Neural progenitor cell (in vitro differentiated cells): ENCODE measurements around the gene CANT1. TPM values are rescaled to one million over a fixed set of nuclear protein-coding genes. Genes with fewer than 3 reads are reported as not detected.

Experiments
- DNase-seq: peaks from one replicate; pipeline ENCODE4 v3.0.0-alpha.2; 2016; ENCODE audit warnings: low spot score
- H2AFZ ChIP-seq: fragments of 200-600 bp; sonication (generic); replicated peaks from 2 replicates; pipeline ENCODE4 v1.6.1; 2016; ENCODE audit warnings: antibody characterized with exemption
- H3F3A ChIP-seq: fragments of 200-600 bp; sonication (generic); 2 replicates; pipeline ENCODE4 v1.6.1; 2016; ENCODE audit warnings: antibody characterized with exemption, low read depth
- H3K27ac ChIP-seq: fragments of 200-600 bp; sonication (generic); 2 replicates; pipeline ENCODE4 v1.5.1; 2016; ENCODE audit warnings: mild to moderate bottlenecking
- H3K27me3 ChIP-seq: fragments of 200-600 bp; sonication (generic); 2 replicates; pipeline ENCODE4 v1.6.1; 2016; ENCODE audit warnings: mild to moderate bottlenecking, moderate library complexity
- H3K36me3 ChIP-seq: fragments of 200-600 bp; sonication (generic); 2 replicates; pipeline ENCODE4 v1.5.1; 2016
- H3K4me1 ChIP-seq: fragments of 200-600 bp; sonication (generic); 2 replicates; pipeline ENCODE4 v1.6.1; 2016; ENCODE audit warnings: mixed run types
- H3K4me2 ChIP-seq: fragments of 200-600 bp; sonication (generic); 2 replicates; pipeline ENCODE4 v1.6.1; 2016
- H3K4me3 ChIP-seq: fragments of 200-600 bp; sonication (generic); 2 replicates; pipeline ENCODE4 v1.5.1; 2016
- H3K79me2 ChIP-seq: fragments of 200-600 bp; sonication (generic); 2 replicates; pipeline ENCODE4 v1.6.1; 2016; ENCODE audit warnings: low read depth
- H3K9ac ChIP-seq: fragments of 200-600 bp; sonication (generic); 2 replicates; pipeline ENCODE4 v1.6.1; 2016
- H3K9me3 ChIP-seq: fragments of 200-600 bp; sonication (generic); 2 replicates; pipeline ENCODE4 v1.5.1; 2016; ENCODE audit warnings: low read depth
- H4K20me1 ChIP-seq: fragments of 200-600 bp; sonication (generic); 2 replicates; pipeline ENCODE4 v1.6.1; 2016; ENCODE audit warnings: low read depth
- H3K27ac Mint-ChIP-seq: 3 replicates; pipeline ENCODE4 v1.8.0; 2021; ENCODE audit warnings: mixed read lengths
- H3K27me3 Mint-ChIP-seq: 2 replicates; pipeline ENCODE4 v1.8.0; 2022; ENCODE audit warnings: low read depth, mild to moderate bottlenecking, inconsistent platforms, moderate library complexity, mixed read lengths; ENCODE audit not compliant: insufficient read depth
- H3K36me3 Mint-ChIP-seq: 3 replicates; pipeline ENCODE4 v1.8.0; 2021; ENCODE audit warnings: mixed read lengths
- H3K4me1 Mint-ChIP-seq: 3 replicates; pipeline ENCODE4 v1.8.0; 2021; ENCODE audit warnings: mixed read lengths
- H3K4me3 Mint-ChIP-seq: 3 replicates; pipeline ENCODE4 v1.8.0; 2021; ENCODE audit warnings: mild to moderate bottlenecking, moderate library complexity, mixed read lengths
- H3K9me3 Mint-ChIP-seq: 3 replicates; pipeline ENCODE4 v1.8.0; 2020; ENCODE audit warnings: mixed read lengths
- EZH2 ChIP-seq: fragments of 200-600 bp; sonication (generic); IDR thresholded peaks from 2 replicates; pipeline ENCODE4 v1.6.1; 2017; ENCODE audit warnings: antibody characterized with exemption, mild to moderate bottlenecking, moderate library complexity
- EZH2phosphoT487 ChIP-seq: fragments of 200-600 bp; sonication (generic); IDR thresholded peaks from 2 replicates; pipeline ENCODE4 v1.6.1; 2017; ENCODE audit warnings: antibody characterized with exemption
- total RNA-seq: library from RNA; depleted of rRNA; stranded (reverse); fragments of >200 nt; gene quantifications from 2 replicates; pipeline ENCODE4 v1.2.3, GENCODE V29; 2015; ENCODE audit warnings: low replicate concordance
- TF ChIP-seq, protein P1 (sequence below): fragments of 200-600 bp; sonication (generic); IDR thresholded peaks from 2 replicates; pipeline ENCODE4 v1.5.1; 2017; ENCODE audit warnings: antibody characterized with exemption, mild to moderate bottlenecking

Gene CANT1
- total RNA-seq, 1 donor from 2014 or later, result 24.3 TPM

DNA sequence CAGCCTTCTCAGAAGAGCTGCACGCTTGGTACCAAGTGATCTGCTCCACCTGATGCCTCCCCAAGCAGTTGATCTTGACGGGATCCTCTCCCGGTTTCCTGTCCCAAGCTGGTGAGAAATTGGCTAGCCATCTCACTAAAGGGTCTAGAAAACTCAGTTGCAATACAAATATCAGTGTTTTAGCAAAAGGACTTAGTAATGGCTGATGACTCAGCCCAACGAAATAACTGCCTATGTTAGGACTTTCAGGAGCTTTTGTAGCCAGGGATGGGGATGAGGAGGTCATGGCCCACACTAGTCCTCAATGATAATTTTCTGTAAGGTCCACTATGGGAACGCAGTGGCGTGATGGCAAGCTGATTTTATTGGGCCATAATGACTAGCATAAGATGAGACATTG is 41.7 kb upstream of the CANT1 start:
- no peaks in the 10 kb centered on the region for H3K79me2 ChIP-seq
- DNase-seq, result no peak
- H3K4me2 ChIP-seq, result no peak overlapping the region
- TF ChIP-seq EZH2phosphoT487 (no peak), EZH2 (no peak)
- TF ChIP-seq, protein P1, sequence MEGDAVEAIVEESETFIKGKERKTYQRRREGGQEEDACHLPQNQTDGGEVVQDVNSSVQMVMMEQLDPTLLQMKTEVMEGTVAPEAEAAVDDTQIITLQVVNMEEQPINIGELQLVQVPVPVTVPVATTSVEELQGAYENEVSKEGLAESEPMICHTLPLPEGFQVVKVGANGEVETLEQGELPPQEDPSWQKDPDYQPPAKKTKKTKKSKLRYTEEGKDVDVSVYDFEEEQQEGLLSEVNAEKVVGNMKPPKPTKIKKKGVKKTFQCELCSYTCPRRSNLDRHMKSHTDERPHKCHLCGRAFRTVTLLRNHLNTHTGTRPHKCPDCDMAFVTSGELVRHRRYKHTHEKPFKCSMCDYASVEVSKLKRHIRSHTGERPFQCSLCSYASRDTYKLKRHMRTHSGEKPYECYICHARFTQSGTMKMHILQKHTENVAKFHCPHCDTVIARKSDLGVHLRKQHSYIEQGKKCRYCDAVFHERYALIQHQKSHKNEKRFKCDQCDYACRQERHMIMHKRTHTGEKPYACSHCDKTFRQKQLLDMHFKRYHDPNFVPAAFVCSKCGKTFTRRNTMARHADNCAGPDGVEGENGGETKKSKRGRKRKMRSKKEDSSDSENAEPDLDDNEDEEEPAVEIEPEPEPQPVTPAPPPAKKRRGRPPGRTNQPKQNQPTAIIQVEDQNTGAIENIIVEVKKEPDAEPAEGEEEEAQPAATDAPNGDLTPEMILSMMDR, result no peak
- Mint-ChIP-seq H3K4me3 (no peak overlapping the region), H3K9me3 (peaks cover 8% of the 10 kb centered on the region), H3K27ac (no peak overlapping the region), H3K4me1 (peaks cover 5% of the 10 kb centered on the region), H3K36me3 (no peaks in the 10 kb centered on the region), H3K27me3 (peaks cover 8% of the 10 kb centered on the region)
- no peak overlapping the region for H3K27ac ChIP-seq
- H3K4me3 ChIP-seq, result no peak overlapping the region
- no peaks in the 10 kb centered on the region for H3K36me3 ChIP-seq
- H3K9me3 ChIP-seq, result peaks cover 6% of the 10 kb centered on the region
- peaks cover 19% of the 10 kb centered on the region for H3K27me3 ChIP-seq
- H3K4me1 ChIP-seq, result peaks cover 18% of the 10 kb centered on the region
- H3F3A ChIP-seq, result peaks cover 13% of the 10 kb centered on the region
- H3K9ac ChIP-seq, result no peak overlapping the region
- H2AFZ ChIP-seq, result no peak overlapping the region
- peaks cover 10% of the 10 kb centered on the region for H4K20me1 ChIP-seq

DNA sequence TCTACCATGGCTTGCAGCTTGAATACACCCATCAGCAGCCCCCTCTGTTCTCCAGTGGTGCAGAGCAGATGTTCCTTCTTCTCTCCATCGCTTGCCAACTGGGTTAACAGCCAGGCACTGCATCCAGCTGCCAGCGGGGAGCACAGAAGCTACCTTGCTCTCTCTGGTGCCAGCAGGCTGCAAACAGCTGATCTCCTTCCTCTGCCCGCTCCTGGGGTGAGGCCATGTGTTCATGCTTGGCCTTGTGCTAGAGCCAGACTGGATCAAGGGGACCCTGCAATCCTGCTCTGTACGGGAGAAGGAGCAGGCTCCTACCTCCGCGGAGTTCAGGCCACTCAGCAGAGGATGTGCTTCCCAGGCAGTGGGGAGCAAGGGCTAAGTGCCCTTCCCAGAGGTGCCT is 41.0 kb upstream of the CANT1 start:
- H3K27ac ChIP-seq, result no peak overlapping the region
- H2AFZ ChIP-seq, result no peak overlapping the region
- no peak overlapping the region for H3K9ac ChIP-seq
- no peak overlapping the region for H3K4me3 ChIP-seq
- no peaks in the 10 kb centered on the region for H3K79me2 ChIP-seq
- no peaks in the 10 kb centered on the region for H3K36me3 Mint-ChIP-seq
- TF ChIP-seq, protein P1, result no peak
- TF ChIP-seq EZH2phosphoT487 (no peak), EZH2 (no peak)
- peaks cover 6% of the 10 kb centered on the region for H3K9me3 ChIP-seq
- DNase-seq, result no peak
- H3K9me3 Mint-ChIP-seq, result peaks cover 8% of the 10 kb centered on the region
- H3K27me3 Mint-ChIP-seq, result peaks cover 8% of the 10 kb centered on the region
- H4K20me1 ChIP-seq, result peaks cover 10% of the 10 kb centered on the region
- no peak overlapping the region for H3K4me2 ChIP-seq
- H3K27ac Mint-ChIP-seq, result no peak overlapping the region
- no peak overlapping the region for H3K4me3 Mint-ChIP-seq
- H3K36me3 ChIP-seq, result no peaks in the 10 kb centered on the region
- H3K27me3 ChIP-seq, result peaks cover 21% of the 10 kb centered on the region
- peaks cover 13% of the 10 kb centered on the region for H3F3A ChIP-seq
- H3K4me1 Mint-ChIP-seq, result peaks cover 12% of the 10 kb centered on the region
- peaks cover 18% of the 10 kb centered on the region for H3K4me1 ChIP-seq

DNA sequence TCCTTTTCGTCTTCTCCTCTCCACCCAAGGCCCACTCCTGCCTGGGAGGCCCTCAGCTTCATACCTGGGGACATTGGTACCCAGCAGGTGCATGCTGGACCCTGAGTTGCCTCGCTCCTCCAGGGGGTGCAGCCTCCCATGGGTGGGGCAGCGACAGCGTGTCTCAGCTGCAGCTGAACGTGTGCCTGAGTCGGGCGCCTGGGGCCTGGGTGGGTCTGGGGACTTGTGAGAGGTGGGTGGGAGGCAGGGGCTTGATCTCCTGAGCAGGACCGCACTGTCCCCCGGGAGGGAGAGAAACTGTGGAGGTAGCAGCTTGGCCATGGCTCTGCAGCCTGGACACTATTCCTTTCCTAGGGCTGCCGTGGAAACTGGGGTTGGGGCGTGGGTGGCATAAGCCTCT is 40.3 kb upstream of the CANT1 start:
- Histone ChIP-seq H3K36me3 (no peaks in the 10 kb centered on the region), H3K4me2 (no peak overlapping the region), H3K9ac (no peak overlapping the region), H3K27ac (no peak overlapping the region), H3F3A (peaks cover 13% of the 10 kb centered on the region), H2AFZ (no peak overlapping the region), H3K4me1 (peaks cover 18% of the 10 kb centered on the region), H3K4me3 (no peak overlapping the region), H4K20me1 (peaks cover 10% of the 10 kb centered on the region), H3K27me3 (peaks cover 28% of the 10 kb centered on the region), H3K79me2 (no peaks in the 10 kb centered on the region), H3K9me3 (peaks cover 6% of the 10 kb centered on the region)
- Mint-ChIP-seq H3K4me1 (peaks cover 13% of the 10 kb centered on the region), H3K27me3 (peaks cover 12% of the 10 kb centered on the region), H3K27ac (no peak overlapping the region), H3K36me3 (no peaks in the 10 kb centered on the region), H3K4me3 (no peak overlapping the region), H3K9me3 (peaks cover 8% of the 10 kb centered on the region)
- TF ChIP-seq, protein P1, result no peak
- TF ChIP-seq EZH2phosphoT487 (no peak), EZH2 (no peak)
- no peak for DNase-seq
